ENCODE measurements around the gene ZNF576. TPM values are rescaled to one million over a fixed set of nuclear protein-coding genes. Genes with fewer than 3 reads are reported as not detected.
A peak's percentile ranks its signal among the peaks of the same experiment; 100 is the strongest.

ZNF576 gene
- total and polyA plus RNA-seq, 9 of the 15 experiments (the other 6 are each of a cell fraction or from before 2014, with no cell fraction given): 6.8 to 18.2 (median 12.2) TPM

GRCh38 chr19:43596842-43597461 lies 557 bp downstream of the ZNF576 start (continued):
- TF ChIP-seq XRCC3 (IDR thresholded peaks at IDR 0.05) (no peak), BRF2 (IDR thresholded peaks at IDR 0.05; ENCODE audit: borderline replicate concordance, insufficient read depth, insufficient read length) (no peak), FOSL1 (tag; conservative IDR thresholded peaks at IDR 0.05) (no peak), SAP30 (IDR thresholded peaks at IDR 0.05; ENCODE audit: borderline replicate concordance, insufficient read depth, low read depth, low read length, poor library complexity, severe bottlenecking) (peak; percentile 8), ZNF668 (CRISPR knock-in tag; IDR thresholded peaks at IDR 0.05) (no peak), HSF4 (CRISPR knock-in tag; IDR thresholded peaks at IDR 0.05; ENCODE audit: borderline replicate concordance) (no peak), KLF10 (CRISPR knock-in tag; IDR thresholded peaks at IDR 0.05) (no peak), SREBF1 (IDR thresholded peaks at IDR 0.05; ENCODE audit: borderline replicate concordance, low read depth, low read length) (no peak), SRSF1 (IDR thresholded peaks at IDR 0.05; ENCODE audit: low read depth, low read length) (no peak), RFX5 (IDR thresholded peaks at IDR 0.05; ENCODE audit: low read depth, low read length) (no peak), RFX1 (IDR thresholded peaks at IDR 0.05) (no peak), NR2C2 (CRISPR knock-in tag; IDR thresholded peaks at IDR 0.05) (peak; percentile 18; the same call in 1 of the 2 replicates), NR2C2 (tag; IDR thresholded peaks at IDR 0.05) (peak; percentile 94), NR2C1 (IDR thresholded peaks at IDR 0.05) (peak; percentile 83), NR2C1 (tag; IDR thresholded peaks at IDR 0.05) (peak; percentile 70; the same call in 1 of the 2 replicates), E2F6 (IDR thresholded peaks at IDR 0.05; ENCODE audit: borderline replicate concordance in 1 of 2, extremely low read depth in 1 of 2, insufficient read depth in 1 of 2, insufficient read length in 1 of 2, low read depth in 1 of 2, low read length in 1 of 2, poor library complexity in 1 of 2, severe bottlenecking in 1 of 2) (no peak), NFRKB (IDR thresholded peaks at IDR 0.05; ENCODE audit: low read depth) (no peak), ZFPM2 (CRISPR knock-in tag; IDR thresholded peaks at IDR 0.05) (no peak), ZZZ3 (IDR thresholded peaks at IDR 0.05) (no peak), ZNF699 (CRISPR knock-in tag; IDR thresholded peaks at IDR 0.05; ENCODE audit: insufficient replicate concordance) (no peak), HES1 (IDR thresholded peaks at IDR 0.05; ENCODE audit: low read depth) (0 out of 2 replicates have a peak, but pooled peaks have one; percentile 21), EGR1 (conservative IDR thresholded peaks at IDR 0.05) (no peak), FOXK1 (CRISPR knock-in tag; IDR thresholded peaks at IDR 0.05; ENCODE audit: borderline replicate concordance) (no peak), RAD21 (CRISPR knock-in tag; conservative IDR thresholded peaks at IDR 0.05 in 1 of 2, IDR thresholded peaks at IDR 0.05 in 1 of 2) (no peak)
